Esophagus muscularis mucosa (tissue), 2 donors: ENCODE results near the gene EPHA4.

ENCODE experiments used
- EP300 ChIP-seq: sonication (generic); formaldehyde crosslinking; IDR thresholded peaks from one replicate; pipeline ENCODE4 v1.6.1; 2017; ENCODE audit warnings: antibody characterized with exemption
- POLR2A ChIP-seq: fragments of 450-650 bp; IDR thresholded peaks from one replicate; pipeline ENCODE4 v1.6.1; 2017; ENCODE audit warnings: antibody characterized with exemption, moderate library complexity, mild to moderate bottlenecking, low read depth

- TF ChIP-seq EP300 (no peak), POLR2A (no peak)
Measured at GRCh38 chr2:221493391-221493790, 78.7 kb downstream of the EPHA4 start.
